Lower lobe of right lung (tissue), 2 donors: Measurements from ENCODE around the gene C11orf54. TPM values are rescaled to one million over a fixed set of nuclear protein-coding genes. Genes with fewer than 3 reads are reported as not detected.

Experiments
- ATAC-seq, 2 donors: fragments of 200-7000 bp; cut with Tn5 transposase; one replicate each; pipeline ENCODE4 v1.9.1; 2020 to 2022; ENCODE audit warnings: mild to moderate bottlenecking in 2 of 2, moderate library complexity in 2 of 2
- DNase-seq: peaks from one replicate; pipeline ENCODE4 v3.0.0-alpha.2; 2020
- H3K27ac ChIP-seq: fragments of 200-600 bp; one replicate; pipeline ENCODE4 v1.8.0; 2022
- H3K27me3 ChIP-seq: fragments of 200-600 bp; one replicate; pipeline ENCODE4 v1.8.0; 2022; ENCODE audit warnings: low read depth
- H3K36me3 ChIP-seq: fragments of 200-600 bp; one replicate; pipeline ENCODE4 v1.8.0; 2022; ENCODE audit warnings: mild to moderate bottlenecking
- H3K4me1 ChIP-seq: fragments of 200-600 bp; one replicate; pipeline ENCODE4 v1.8.0; 2022
- H3K4me3 ChIP-seq: fragments of 200-600 bp; one replicate; pipeline ENCODE4 v1.8.0; 2022; ENCODE audit warnings: mild to moderate bottlenecking
- H3K9me3 ChIP-seq: fragments of 200-600 bp; one replicate; pipeline ENCODE4 v1.8.0; 2022
- intact Hi-C: fragments of 100-400 bp; cut with DNase I; formaldehyde crosslinking; loops from one replicate; pipeline ENCODE4 v1.11.0; 2022
- total RNA-seq: library from RNA; stranded (reverse); fragmentation: NEBNext Ultra II Directional; extraction: Animal tissue kit (Norgen Biotek cat#: 25700); gene quantifications from one replicate; pipeline ENCODE4 v1.2.1, GENCODE V29; 2021
- TF ChIP-seq, protein P1 (sequence below): fragments of 200-600 bp; IDR thresholded peaks from one replicate; pipeline ENCODE4 v1.8.0; 2022; ENCODE audit warnings: antibody characterized with exemption, mild to moderate bottlenecking
- donor health status: DM: no; HTN: yes; CAD: no; lungs with severe emphysema.

Gene C11orf54
- total RNA-seq, 1 donor from 2014 or later, result 50.2 TPM

DNA sequence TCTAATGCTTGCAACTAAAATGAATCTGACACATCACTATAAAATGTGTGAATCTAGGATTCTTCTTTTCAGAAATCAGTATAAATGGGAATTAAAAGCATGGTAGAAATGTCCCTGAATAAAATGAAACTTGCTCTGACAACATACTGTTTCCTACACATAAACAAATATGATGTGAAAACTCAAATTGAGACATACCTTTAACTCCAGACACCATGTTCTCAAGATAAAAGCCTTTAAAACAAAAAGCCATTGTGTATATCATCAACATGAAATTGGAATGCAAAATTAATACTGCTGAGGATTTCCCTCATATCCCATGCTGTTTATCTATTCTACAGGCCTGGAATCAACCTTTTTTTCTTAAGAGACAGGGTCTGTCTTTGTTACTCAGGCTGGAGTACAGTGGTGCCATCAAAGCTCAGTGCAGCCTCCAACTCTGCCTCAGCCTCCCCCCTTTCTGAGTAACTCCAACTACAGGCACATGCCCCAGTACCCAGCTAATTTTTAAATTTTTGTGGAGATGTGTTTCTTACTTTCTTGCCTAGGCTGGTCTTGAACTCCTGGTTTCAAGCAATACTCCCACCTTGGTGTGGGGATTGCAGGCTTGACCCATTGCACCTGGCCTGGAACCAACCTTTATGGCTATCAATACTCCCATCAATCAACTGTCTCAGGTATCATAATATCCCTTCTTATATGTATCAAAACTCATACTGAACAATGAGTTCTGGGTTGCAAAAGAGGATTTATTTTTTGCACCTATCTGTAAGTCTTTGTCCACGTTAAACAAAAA lies 6.8 kb upstream of the C11orf54 start:
- TF ChIP-seq, protein P1, sequence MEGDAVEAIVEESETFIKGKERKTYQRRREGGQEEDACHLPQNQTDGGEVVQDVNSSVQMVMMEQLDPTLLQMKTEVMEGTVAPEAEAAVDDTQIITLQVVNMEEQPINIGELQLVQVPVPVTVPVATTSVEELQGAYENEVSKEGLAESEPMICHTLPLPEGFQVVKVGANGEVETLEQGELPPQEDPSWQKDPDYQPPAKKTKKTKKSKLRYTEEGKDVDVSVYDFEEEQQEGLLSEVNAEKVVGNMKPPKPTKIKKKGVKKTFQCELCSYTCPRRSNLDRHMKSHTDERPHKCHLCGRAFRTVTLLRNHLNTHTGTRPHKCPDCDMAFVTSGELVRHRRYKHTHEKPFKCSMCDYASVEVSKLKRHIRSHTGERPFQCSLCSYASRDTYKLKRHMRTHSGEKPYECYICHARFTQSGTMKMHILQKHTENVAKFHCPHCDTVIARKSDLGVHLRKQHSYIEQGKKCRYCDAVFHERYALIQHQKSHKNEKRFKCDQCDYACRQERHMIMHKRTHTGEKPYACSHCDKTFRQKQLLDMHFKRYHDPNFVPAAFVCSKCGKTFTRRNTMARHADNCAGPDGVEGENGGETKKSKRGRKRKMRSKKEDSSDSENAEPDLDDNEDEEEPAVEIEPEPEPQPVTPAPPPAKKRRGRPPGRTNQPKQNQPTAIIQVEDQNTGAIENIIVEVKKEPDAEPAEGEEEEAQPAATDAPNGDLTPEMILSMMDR, result no peak
- no peak overlapping the region for H3K27ac ChIP-seq
- no peak for ATAC-seq
- no peak for DNase-seq
- H3K27me3 ChIP-seq, result no peaks in the 10 kb centered on the region
- peaks cover 40% of the 10 kb centered on the region for H3K4me1 ChIP-seq
- peaks cover 98% of the 10 kb centered on the region for H3K36me3 ChIP-seq
- intact Hi-C loops, result no loop called here
- H3K4me3 ChIP-seq, result no peak overlapping the region
- no peaks in the 10 kb centered on the region for H3K9me3 ChIP-seq

DNA sequence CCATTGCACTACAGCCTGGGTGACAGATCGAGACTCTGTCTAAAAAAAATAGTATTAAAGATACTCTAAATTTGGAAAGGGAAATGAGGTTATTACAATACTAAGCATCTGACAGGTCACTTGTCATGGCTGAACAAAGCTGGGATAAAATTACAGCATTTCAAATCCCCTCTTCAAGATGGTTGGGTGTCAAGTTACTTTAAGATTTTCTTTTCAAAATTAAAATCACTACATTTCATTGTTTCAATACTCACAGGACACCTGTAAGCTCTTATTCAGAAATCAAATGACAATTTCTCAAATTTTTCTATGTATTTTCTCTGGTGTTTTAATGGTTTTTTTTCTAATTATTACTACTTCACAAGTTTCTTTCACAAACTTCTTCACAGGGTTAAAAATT lies 5.8 kb upstream of the C11orf54 start:
- Histone ChIP-seq H3K4me1 (peaks cover 49% of the 10 kb centered on the region), H3K9me3 (no peaks in the 10 kb centered on the region), H3K4me3 (no peak overlapping the region), H3K27me3 (no peaks in the 10 kb centered on the region), H3K36me3 (peaks cover 88% of the 10 kb centered on the region), H3K27ac (no peak overlapping the region)
- ATAC-seq (no peak), DNase-seq (no peak)
- intact Hi-C loops, result no loop called here
- TF ChIP-seq, protein P1, result no peak

DNA sequence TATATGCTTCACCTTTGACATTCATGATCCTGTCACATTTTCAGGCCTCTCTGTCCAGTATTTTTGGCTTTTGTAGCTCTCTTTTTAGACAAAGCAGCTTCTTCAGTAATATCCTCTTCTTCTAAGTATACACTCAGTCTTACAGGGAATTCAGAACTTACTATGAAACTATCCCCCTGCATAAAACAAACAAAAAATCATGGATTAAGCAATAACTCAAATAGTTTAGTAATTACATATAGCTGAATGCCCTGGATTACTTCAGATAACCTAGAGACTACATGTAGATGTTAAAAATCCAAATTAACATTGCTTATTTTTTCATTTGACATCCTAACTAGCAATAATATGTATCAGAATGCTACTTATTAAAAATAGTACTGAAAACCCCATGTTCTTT lies 5.3 kb upstream of the C11orf54 start:
- Histone ChIP-seq H3K4me3 (no peak overlapping the region), H3K27me3 (no peaks in the 10 kb centered on the region), H3K4me1 (peaks cover 49% of the 10 kb centered on the region), H3K27ac (no peak overlapping the region), H3K36me3 (peaks cover 83% of the 10 kb centered on the region), H3K9me3 (no peaks in the 10 kb centered on the region)
- intact Hi-C loops, result no loop called here
- DNase-seq (no peak), ATAC-seq (no peak)
- TF ChIP-seq, protein P1, result no peak

DNA sequence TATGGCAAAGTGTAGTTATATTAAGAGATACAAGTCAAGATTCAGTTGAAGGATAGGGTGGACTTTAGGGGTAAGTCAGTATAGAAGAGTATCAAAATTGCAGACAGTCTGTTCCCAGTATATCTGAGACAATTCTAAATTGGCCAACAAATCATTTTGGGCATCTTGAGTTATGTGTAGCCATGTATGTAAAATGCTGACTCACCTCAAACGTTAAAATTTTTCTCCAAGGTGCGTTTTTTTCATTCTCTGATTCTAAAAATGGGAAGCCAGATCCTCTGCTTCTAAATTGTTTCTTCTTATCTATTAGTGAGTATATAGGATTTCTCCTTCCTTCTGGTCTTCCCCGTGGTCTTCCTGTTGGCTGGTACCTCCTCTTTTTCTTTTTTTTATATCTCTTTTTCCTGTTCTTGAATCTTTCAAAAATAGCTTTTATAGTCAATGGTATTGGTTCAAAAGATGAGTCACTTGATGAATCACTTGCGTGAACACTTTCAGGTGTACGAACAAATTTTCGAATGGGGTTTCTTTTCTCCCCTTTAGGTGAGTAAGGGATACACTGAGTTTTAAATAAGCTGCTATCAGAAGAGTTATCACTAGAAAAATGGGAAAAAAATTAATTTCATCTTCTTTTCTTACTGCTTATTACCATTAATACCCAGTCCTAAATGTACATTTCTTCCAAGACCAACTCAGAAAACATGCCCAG lies 3.4 kb upstream of the C11orf54 start:
- no peak for ATAC-seq
- Histone ChIP-seq H3K4me3 (peak overlapping the region; percentile 84), H3K4me1 (peaks cover 59% of the 10 kb centered on the region), H3K36me3 (peaks cover 63% of the 10 kb centered on the region), H3K9me3 (no peaks in the 10 kb centered on the region), H3K27ac (no peak overlapping the region), H3K27me3 (no peaks in the 10 kb centered on the region)
- TF ChIP-seq, protein P1, result no peak
- intact Hi-C loops, result no loop called here
- DNase-seq, result no peak

DNA sequence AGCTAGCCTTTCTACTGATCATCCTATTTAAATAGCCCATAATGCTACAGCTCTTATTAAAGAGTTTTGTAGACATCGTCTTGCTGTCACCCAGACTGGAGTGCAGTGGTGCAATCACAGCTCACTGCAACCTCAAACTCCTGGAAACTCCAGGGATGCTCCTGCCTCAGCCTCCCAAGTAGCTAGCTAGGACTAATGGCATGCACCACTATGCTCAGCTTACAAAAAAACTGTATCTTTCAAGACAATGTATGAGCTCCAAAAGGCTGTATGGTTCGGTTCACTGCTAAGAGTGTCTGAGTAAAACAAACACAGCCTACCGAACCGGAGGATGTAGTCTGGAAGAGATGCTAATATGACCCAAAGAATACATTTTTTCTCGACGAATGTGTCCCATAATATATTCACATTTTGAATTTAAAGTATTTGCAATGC lies 2.8 kb upstream of the C11orf54 start:
- H3K27me3 ChIP-seq, result no peaks in the 10 kb centered on the region
- ATAC-seq, result no peak
- TF ChIP-seq, protein P1, result no peak
- H3K4me3 ChIP-seq, result peak overlapping the region; percentile 84
- H3K27ac ChIP-seq, result no peak overlapping the region
- no peaks in the 10 kb centered on the region for H3K9me3 ChIP-seq
- peaks cover 59% of the 10 kb centered on the region for H3K4me1 ChIP-seq
- no peak for DNase-seq
- intact Hi-C loops, result no loop called here
- peaks cover 63% of the 10 kb centered on the region for H3K36me3 ChIP-seq
